Measurements from ENCODE around the gene USP19.

Gene USP19

GRCh38 chr3:49133226-49133951 is 12.8 kb upstream of the USP19 start:
- in situ Hi-C loops (cut with HindIII; ENCODE audit: low sequenced_read_pairs) = no loop called here

- in situ Hi-C loops (cut with HindIII; ENCODE audit: low sequenced_read_pairs) = no loop called here
These were observed 12.0 kb upstream of the USP19 start, which contains the start of gene LAMB2 for GRCh38 chr3:49132437-49133225. LAMB2 (minus strand) TSS chr3:49133050; CDS start chr3:49132867, 183 bp downstream.

GRCh38 chr3:49132073-49132436 is 11.4 kb upstream of the USP19 start:
- in situ Hi-C loops (cut with HindIII; ENCODE audit: low sequenced_read_pairs) = no loop called here

- in situ Hi-C loops (cut with HindIII; ENCODE audit: low sequenced_read_pairs) = no loop called here
These were observed 11.0 kb upstream of the USP19 start for GRCh38 chr3:49131576-49131975.

DNA sequence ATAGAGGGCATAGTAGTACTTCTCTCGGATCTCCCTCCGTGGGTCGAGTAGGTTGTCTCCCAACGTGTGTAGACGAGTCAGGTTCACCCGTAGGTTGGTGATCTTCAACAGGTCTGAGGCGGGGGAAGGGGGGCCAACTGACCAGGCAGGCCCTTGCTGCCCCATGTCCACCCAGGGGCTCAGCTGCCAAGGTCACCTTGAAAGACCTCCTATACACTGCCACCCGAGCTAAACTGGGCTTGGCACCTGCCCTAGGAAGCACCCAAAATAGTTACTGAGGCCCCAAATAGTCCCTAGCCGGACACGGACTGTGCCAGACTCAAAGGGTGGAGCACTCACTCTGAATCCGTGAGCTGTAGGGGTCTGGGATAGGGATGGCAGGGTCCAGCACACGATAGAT is 10.4 kb upstream of the USP19 start:
- in situ Hi-C loops (cut with HindIII; ENCODE audit: low sequenced_read_pairs) = no loop called here

GRCh38 chr3:49124991-49125670 is 4.5 kb upstream of the USP19 start:
- in situ Hi-C loops (cut with HindIII; ENCODE audit: low sequenced_read_pairs) = no loop called here

DNA sequence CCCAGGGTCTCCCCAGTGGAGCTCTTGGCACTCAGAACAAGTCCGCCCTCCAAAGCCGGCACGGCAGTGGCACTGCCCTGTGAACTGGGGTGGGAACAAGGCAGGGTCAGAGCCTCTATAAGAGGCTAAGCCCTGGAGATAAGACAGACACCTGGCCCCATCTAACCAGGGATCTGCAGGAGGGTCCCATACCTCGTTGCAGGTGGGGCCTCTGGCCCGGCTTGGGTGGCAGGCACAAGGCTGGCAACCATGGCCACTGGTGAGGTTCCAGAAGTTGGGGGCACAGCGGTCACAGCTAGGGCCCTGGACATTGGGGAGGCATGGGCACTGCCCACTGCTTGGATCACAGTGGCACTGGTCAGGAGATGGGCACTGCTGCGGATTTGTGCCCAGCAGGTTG is 3.6 kb upstream of the USP19 start:
- in situ Hi-C loops (cut with HindIII; ENCODE audit: low sequenced_read_pairs) = no loop called here

DNA sequence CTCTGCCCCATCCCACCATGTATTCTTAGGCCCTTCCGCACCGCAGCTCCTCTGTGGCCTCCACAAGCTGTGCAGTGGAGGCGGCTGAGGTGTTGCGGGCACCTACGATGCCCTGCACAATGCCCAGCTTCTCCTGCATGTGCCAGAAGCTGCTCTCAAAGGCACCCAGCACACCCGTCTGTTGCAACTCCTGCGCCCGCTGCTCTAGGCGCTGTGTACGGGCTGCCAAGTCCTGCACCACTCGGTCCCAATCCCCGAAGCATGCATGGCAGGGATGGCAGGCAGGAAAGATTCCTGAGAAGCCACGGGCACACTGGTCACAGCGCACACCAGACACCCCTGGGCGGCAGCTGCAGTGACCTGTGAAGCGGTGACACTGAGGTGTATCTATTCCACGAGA is 3.1 kb upstream of the USP19 start:
- in situ Hi-C loops (cut with HindIII; ENCODE audit: low sequenced_read_pairs) = no loop called here

DNA sequence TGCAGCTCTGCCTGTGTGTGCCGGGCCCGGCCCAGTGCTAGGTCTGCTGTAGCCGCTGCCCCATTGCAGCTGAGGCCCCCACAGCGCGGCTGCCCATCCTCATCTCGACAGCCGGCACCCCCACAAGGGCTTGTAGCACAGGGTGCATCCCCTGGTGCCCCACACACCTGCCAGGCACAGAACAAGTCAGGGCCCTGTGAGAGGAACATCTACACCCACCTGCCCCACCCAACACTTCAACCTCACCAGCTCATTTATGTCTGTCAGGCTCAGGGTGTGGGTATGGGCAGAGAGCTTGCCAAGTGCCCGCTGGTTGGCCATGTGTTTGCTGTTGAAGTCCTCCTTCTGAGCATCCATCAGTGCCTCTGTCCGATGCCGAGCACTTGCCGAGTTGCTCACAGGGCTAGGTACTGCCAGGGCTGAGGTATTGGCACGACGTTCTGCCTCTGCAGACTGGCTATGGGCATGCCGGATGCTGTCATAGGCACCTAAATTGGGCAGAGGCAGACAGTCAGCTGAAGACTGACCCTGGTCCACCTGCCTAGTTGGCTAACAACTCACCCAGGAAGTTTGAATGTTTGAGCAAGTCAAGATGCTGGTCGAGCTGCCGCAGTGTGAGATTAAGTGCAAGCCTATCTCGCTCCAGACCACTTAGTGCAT is 2.4 kb upstream of the USP19 start:
- in situ Hi-C loops (cut with HindIII; ENCODE audit: low sequenced_read_pairs) = no loop called here

DNA sequence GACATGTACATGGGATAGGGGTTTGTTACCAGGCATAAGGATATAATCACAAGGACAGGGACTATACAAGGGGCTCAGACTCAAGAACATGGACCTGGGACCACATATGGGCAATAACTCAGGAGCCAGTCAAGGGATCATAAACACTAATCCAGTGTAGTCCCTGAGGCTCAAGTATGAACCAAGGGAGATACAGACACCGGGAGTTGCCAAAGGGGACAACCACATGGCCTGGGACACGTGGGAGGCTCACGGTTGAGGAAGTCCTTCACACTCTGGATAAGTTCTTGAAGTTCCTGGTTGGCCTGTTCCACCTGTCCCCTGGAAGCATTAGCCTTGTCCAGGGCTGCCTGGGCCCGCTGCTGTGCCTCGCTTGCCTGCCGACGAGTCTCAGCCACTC is 1.8 kb upstream of the USP19 start:
- in situ Hi-C loops (cut with HindIII; ENCODE audit: low sequenced_read_pairs) = no loop called here

DNA sequence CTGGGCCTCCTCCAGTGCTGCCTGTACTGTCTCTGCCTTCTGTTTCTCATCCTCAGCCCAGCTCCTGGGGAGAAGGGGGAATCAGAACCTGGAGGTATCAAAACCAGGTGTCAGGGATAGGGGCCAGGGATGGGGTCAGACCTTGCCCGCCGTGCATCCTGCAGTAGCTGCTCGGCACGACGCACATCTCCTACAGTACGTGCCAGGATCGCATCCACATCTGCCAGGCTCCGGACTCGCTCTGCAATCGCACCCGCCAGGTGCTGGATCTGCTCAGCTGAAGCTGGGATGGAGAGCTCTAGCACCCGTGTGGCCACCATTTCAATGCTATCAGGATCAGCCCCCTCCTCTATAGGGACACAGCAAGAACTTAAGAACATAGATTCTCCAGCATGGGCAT is 1.4 kb upstream of the USP19 start:
- in situ Hi-C loops (cut with HindIII; ENCODE audit: low sequenced_read_pairs) = no loop called here

DNA sequence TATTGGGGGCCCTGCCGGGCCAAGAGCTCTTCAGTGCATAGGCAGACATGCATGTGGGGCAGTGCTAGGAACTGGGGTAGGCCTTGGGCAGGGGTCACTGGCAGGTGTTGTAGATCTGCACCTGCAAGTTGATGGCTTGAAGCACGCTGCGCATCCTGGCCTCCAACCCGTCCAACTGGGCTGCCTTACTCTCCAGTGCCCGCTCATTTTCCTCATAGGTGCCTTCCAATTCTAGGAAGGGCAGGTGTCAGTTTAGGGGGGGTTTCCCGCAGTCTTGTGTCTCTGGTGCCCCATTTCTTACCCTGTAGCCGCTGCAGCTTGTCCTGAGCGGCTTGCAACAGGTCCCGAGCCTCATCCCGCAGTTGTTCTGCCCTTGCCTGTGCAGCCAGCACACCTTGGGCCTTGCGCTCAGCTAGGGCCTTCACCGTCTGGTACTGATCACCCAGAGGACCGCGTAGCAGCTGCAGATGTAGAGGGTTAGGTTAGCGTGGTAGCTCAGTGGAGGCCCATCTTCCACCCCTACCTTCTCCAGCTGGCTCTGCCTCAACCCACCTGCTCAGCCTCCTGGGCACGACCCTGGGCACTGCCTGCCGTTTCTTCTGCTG is 611 bp upstream of the USP19 start:
- in situ Hi-C loops (cut with HindIII; ENCODE audit: low sequenced_read_pairs) = no loop called here

DNA sequence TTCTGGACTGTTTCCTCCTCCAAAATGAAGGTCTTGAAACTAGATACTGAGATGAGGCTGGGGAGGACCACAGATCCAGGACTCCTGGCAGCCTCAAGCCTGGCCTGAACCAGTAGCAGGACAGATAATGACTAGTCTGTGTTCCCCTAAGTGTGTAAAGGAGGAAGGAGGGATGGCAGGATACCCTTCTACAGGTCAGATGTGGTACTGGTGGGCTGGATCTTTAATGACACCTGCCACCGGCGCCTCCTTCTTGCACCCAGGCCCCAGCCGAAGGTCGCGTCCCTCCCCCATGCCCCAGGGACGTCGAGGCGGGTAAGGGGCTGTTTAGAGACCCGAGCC is 556 bp downstream of the USP19 start:
- in situ Hi-C loops (cut with HindIII; ENCODE audit: low sequenced_read_pairs) = no loop called here

DNA sequence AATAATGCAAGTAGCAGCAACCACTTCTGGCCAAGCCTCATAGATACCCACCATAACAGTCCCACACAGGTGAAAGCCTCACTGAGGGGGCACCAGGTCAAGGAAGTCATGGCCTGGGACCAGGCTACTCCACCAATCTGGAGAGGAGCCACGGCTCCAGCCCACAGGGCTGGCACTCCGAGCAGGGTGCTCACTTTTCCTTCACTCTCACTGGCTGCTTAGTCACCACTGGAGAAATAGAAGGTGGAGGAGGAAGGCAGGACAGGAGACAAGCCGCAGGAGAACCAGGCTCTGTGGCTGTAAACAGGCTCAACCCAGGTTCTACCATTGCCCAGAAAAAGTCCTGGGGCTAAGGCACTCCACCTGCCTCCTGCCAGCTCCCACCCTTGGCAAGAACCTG is 1.2 kb downstream of the USP19 start:
- in situ Hi-C loops (cut with HindIII; ENCODE audit: low sequenced_read_pairs) = no loop called here

DNA sequence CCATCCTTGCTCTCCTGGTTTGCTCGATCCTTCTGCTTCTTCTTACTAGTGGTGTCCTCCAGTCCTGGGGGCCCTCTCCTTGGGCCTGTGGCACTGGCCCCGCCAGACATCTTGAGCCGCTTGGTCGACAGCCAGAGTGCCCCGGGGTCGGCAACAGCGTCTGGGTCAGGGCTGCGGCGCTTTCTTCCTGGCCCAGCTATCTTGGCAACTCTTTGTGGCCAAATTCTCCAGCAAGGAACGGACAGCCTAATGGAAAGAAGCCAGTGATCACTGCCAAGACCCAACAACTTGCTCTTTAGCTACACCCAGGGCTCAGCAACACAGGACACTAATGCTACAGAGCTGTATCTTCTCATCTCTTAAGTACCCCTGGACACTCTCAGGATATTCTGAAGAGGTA is 1.6 kb downstream of the USP19 start:
- in situ Hi-C loops (cut with HindIII; ENCODE audit: low sequenced_read_pairs) = no loop called here

DNA sequence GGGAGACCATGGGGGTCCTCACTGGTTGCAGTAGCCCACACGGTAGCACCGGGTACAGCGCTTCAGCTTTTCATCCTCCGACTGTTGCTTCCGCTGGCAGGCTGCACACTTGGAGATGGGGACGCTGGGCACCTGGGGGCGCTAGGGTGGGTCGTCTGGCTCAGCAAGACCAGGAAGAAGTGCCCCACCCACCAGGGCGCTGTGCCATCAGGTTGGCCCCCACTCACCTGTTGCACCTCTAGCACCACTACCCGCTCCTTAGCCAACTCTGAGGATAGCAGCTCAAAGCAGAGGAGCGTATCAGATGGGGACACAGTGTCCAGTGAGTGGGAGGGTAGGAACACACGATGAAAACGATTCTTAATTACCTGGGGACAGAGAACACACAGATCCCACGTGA is 8.4 kb downstream of the USP19 start:
- in situ Hi-C loops (cut with HindIII; ENCODE audit: low sequenced_read_pairs) = no loop called here

- in situ Hi-C loops (cut with HindIII; ENCODE audit: low sequenced_read_pairs) = no loop called here
These were observed 9.3 kb downstream of the USP19 start for GRCh38 chr3:49111347-49111746.

- in situ Hi-C loops (cut with HindIII; ENCODE audit: low sequenced_read_pairs) = no loop called here
These were observed 9.8 kb downstream of the USP19 start for GRCh38 chr3:49110780-49111179.

GRCh38 chr3:49108346-49108745 is 12.3 kb downstream of the USP19 start:
- in situ Hi-C loops (cut with HindIII; ENCODE audit: low sequenced_read_pairs) = no loop called here

GRCh38 chr3:49104427-49105291 is 16.0 kb downstream of the USP19 start, which contains the start of gene QARS1:
QARS1 (minus strand) TSS chr3:49104757; CDS start chr3:49104733, 24 bp downstream.
- in situ Hi-C loops (cut with HindIII; ENCODE audit: low sequenced_read_pairs) = no loop called here
